Right lobe of liver (tissue), 4 donors: ENCODE data around the gene LDB3.

Experiments
- POLR2A ChIP-seq: fragments of 450-650 bp; IDR thresholded peaks from one replicate; pipeline ENCODE4 v1.6.1; 2017; ENCODE audit warnings: antibody characterized with exemption, mild to moderate bottlenecking
- TF ChIP-seq, protein P1 (sequence below), 4 donors: fragments of 200-600 bp in 3 of 4; fragments of 450-650 bp in 1 of 4; IDR thresholded peaks; one replicate each; pipeline versions ENCODE4 v1.5.1 to v1.8.0; 2016 to 2022; ENCODE audit warnings: antibody characterized with exemption in 4 of 4, mild to moderate bottlenecking in 2 of 4
- donor health status: DM: no; HTN: no; CAD: no.
- donor health status: DM: no; HTN: no; CAD: no.
- donor health status: DM: no; HTN: yes; CAD: no.

GRCh38 chr10:86657011-86657395 is 11.3 kb upstream of the LDB3 start:
- TF ChIP-seq, protein P1, sequence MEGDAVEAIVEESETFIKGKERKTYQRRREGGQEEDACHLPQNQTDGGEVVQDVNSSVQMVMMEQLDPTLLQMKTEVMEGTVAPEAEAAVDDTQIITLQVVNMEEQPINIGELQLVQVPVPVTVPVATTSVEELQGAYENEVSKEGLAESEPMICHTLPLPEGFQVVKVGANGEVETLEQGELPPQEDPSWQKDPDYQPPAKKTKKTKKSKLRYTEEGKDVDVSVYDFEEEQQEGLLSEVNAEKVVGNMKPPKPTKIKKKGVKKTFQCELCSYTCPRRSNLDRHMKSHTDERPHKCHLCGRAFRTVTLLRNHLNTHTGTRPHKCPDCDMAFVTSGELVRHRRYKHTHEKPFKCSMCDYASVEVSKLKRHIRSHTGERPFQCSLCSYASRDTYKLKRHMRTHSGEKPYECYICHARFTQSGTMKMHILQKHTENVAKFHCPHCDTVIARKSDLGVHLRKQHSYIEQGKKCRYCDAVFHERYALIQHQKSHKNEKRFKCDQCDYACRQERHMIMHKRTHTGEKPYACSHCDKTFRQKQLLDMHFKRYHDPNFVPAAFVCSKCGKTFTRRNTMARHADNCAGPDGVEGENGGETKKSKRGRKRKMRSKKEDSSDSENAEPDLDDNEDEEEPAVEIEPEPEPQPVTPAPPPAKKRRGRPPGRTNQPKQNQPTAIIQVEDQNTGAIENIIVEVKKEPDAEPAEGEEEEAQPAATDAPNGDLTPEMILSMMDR (IDR thresholded peaks at IDR 0.05), result no peak
- no peak for TF ChIP-seq POLR2A
